Common myeloid progenitor, CD34-positive (primary cell): ENCODE data around the gene TOM1L1.

ENCODE experiments used
- CTCF ChIA-PET: fragments of 350-600 bp; sonication (Branson Sonifier 250); formaldehyde crosslinking; loops from one replicate; lab custom pipeline; 2021; ENCODE audit warnings: antibody characterized with exemption; lab: Charles Lee
- POLR2A ChIA-PET: fragments of 350-600 bp; sonication (Branson Sonifier 250); formaldehyde crosslinking; loops from one replicate; lab custom pipeline; 2021; ENCODE audit warnings: antibody characterized with exemption; lab: Charles Lee
- DNase-seq, 3 donors: peaks; one replicate each; pipeline versions ENCODE4 v3.0.0 to v3.0.0-alpha.2; 2013
- H3K27ac ChIP-seq, 2 experiments: 1 replicate in 1 of 2; 2 replicates in 1 of 2; pipeline ENCODE4 v1.7.0; 2013; ENCODE audit warnings: inconsistent platforms in 2 of 2, low read length in 2 of 2, mild to moderate bottlenecking in 2 of 2, low read depth in 1 of 2, moderate library complexity in 1 of 2; ENCODE audit not compliant: severe bottlenecking in 2 of 2, insufficient read depth in 1 of 2, poor library complexity in 1 of 2
- H3K27me3 ChIP-seq, 5 experiments: replicated peaks in 2 of 5; 1 replicate in 3 of 5; 2 replicates in 2 of 5; pipeline versions ENCODE4 v1.6.1 to v1.7.0; 2013; ENCODE audit warnings: low read length in 4 of 5, mild to moderate bottlenecking in 2 of 5, moderate library complexity in 2 of 5, inconsistent platforms in 1 of 5; ENCODE audit not compliant: insufficient read depth in 5 of 5, control insufficient read depth in 4 of 5
- H3K36me3 ChIP-seq, 4 experiments: 1 replicate in 2 of 4; 2 replicates in 2 of 4; pipeline versions ENCODE4 v1.6.1 to v1.7.0; 2013; ENCODE audit warnings: low read length in 3 of 4, control low read depth in 1 of 4, mild to moderate bottlenecking in 1 of 4; ENCODE audit not compliant: control insufficient read depth in 4 of 4, insufficient read depth in 4 of 4
- H3K4me1 ChIP-seq, 4 experiments: 1 replicate in 3 of 4; 2 replicates in 1 of 4; pipeline versions ENCODE4 v1.6.1 to v1.7.1; 2013; ENCODE audit warnings: low read length in 3 of 4, mild to moderate bottlenecking in 3 of 4, control low read depth in 1 of 4, inconsistent platforms in 1 of 4, moderate library complexity in 1 of 4; ENCODE audit not compliant: control insufficient read depth in 4 of 4, insufficient read depth in 4 of 4; ENCODE audit errors: control extremely low read depth in 1 of 4
- H3K4me3 ChIP-seq, 7 experiments: 1 replicate in 4 of 7; 2 replicates in 3 of 7; pipeline versions ENCODE4 v1.5.1 to v1.7.0; 2013; ENCODE audit warnings: mild to moderate bottlenecking in 7 of 7, low read length in 6 of 7, moderate library complexity in 6 of 7, inconsistent platforms in 2 of 7, low read depth in 2 of 7, control low read depth in 1 of 7; ENCODE audit not compliant: insufficient read depth in 4 of 7, control insufficient read depth in 1 of 7; ENCODE audit errors: extremely low read depth in 1 of 7
- H3K9me3 ChIP-seq, 5 experiments: 1 replicate in 4 of 5; 2 replicates in 1 of 5; pipeline versions ENCODE4 v1.6.1 to v1.7.1; 2013; ENCODE audit warnings: low read length in 4 of 5, mild to moderate bottlenecking in 2 of 5, inconsistent platforms in 1 of 5, low read depth in 1 of 5, moderate library complexity in 1 of 5; ENCODE audit not compliant: control insufficient read depth in 4 of 5, insufficient read depth in 2 of 5; ENCODE audit errors: control extremely low read depth in 1 of 5
- WGBS: methylation state at CpG from one replicate; pipeline ENCODE4 v1.1.5; 2013; ENCODE audit not compliant: insufficient coverage; 5-methylcytosine and 5-hydroxymethylcytosine counted together

TOM1L1 gene

DNA sequence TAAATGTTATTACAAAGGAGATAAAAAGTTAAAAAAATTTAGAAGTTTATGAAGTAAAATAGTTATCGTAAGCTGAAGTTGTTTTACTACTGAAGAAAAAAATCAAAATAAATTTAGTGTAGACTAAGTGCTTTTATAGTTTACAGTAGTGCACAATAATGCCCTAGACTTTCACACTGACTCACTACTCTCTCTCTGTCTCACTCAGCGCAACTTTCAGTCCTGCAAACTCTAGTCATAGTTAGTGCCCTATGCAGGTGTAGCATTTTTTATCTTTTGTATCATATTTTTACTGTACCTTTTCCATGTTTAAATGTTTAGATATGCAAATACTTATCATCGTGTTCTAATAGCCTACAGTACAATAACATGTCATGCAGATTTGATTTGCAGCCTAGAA lies 17.7 kb upstream of the TOM1L1 start:
- CTCF ChIA-PET, result no interaction called here
- Histone ChIP-seq H3K4me1 (no peaks in the 10 kb centered on the region), H3K9me3 (no peaks in the 10 kb centered on the region), H3K4me3 (no peak overlapping the region), H3K27ac (no peak overlapping the region), H3K27me3 (peaks cover 0 to 7% (median 0%) of the 10 kb centered on the region in 5 experiments), H3K36me3 (no peaks in the 10 kb centered on the region)
- WGBS, result no CpG with 5 or more reads among the region's 3 CpGs
- no peak for DNase-seq
- POLR2A ChIA-PET, result no interaction called here

DNA sequence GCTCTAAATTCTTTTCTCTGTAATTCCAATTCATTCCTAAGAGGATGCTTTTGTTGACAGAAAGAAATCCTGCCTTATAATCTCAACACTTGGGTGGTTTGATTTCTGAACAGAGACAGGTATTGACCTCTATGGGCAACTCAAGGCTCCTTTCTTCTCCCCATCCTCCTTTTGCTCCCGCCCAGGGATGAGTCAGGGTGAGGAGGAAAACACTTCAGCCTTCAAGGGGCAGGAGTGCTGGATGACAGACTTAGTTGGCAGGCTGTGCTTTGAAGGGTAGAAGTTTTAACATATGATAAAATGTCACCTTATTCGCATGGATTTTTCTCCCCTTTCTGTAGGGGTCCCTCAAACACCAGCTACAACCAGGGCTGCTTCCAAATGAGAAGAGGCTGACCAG lies 16.7 kb upstream of the TOM1L1 start:
- Histone ChIP-seq H3K9me3 (no peaks in the 10 kb centered on the region), H3K36me3 (no peaks in the 10 kb centered on the region), H3K27ac (no peak overlapping the region), H3K4me3 (no peak overlapping the region), H3K4me1 (no peaks in the 10 kb centered on the region), H3K27me3 (peaks cover 0 to 7% (median 0%) of the 10 kb centered on the region in 5 experiments)
- ChIA-PET POLR2A (no interaction called here), CTCF (no interaction called here)
- no peak for DNase-seq
- 80% methylated on average over 1 of the region's 2 CpGs for WGBS

DNA sequence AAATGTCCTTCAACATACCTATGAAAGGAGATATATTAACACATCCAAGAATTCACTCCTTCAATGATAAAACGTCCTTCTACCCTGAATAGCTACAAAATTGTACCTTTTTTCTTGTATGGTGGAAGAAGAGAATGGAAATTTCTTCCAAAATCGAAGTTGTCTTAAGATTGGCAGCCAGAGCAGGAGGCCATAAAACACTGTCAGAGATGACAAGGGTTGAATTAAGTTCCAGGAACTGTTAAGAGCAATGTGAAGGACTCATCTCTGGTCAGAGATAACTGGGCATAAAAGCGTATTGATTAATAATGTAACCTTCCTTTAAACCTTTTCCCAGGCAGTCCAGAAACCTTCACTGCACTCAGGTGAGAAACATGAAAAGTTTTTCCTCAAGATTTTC lies 12.9 kb upstream of the TOM1L1 start:
- CTCF ChIA-PET, result interaction anchor here (0.7 kb wide), 1 partner anchor 36 kb away, joined by 3 read pairs; no protein-coding TSS in a partner anchor
- no peaks in the 10 kb centered on the region for H3K36me3 ChIP-seq
- peaks cover 0 to 5% (median 0%) of the 10 kb centered on the region in 5 experiments for H3K27me3 ChIP-seq
- POLR2A ChIA-PET, result no interaction called here
- H3K9me3 ChIP-seq, result no peaks in the 10 kb centered on the region
- no peak for DNase-seq
- H3K4me1 ChIP-seq, result no peaks in the 10 kb centered on the region
- H3K27ac ChIP-seq, result no peak overlapping the region
- H3K4me3 ChIP-seq, result no peak overlapping the region
- WGBS, result 100% methylated on average over 2 of the region's 3 CpGs

DNA sequence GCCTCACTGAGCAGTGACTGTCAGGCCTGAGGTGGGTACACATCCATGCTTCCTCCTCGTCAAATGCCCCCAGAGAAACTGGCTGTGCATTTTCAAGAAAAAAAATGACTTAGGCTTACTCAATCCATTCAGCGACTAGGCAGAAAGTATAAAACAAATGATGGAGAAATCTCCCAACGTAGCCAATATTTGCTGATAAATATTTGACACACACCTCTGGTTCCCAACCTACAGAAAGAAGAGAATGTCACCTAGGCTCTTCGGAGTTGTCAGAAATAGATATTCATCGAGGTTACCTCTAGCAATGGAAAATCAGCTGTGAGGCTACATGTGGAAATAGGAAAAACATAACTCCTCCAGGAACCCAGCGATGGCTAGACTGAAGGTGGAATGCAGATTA lies 12.4 kb upstream of the TOM1L1 start:
- H3K36me3 ChIP-seq, result no peaks in the 10 kb centered on the region
- peaks cover 0 to 5% (median 0%) of the 10 kb centered on the region in 5 experiments for H3K27me3 ChIP-seq
- H3K4me3 ChIP-seq, result no peak overlapping the region
- no peak overlapping the region for H3K27ac ChIP-seq
- POLR2A ChIA-PET, result no interaction called here
- WGBS, result 60% methylated on average over 2 of the region's 6 CpGs
- CTCF ChIA-PET, result no interaction called here
- no peaks in the 10 kb centered on the region for H3K4me1 ChIP-seq
- no peaks in the 10 kb centered on the region for H3K9me3 ChIP-seq
- no peak for DNase-seq

DNA sequence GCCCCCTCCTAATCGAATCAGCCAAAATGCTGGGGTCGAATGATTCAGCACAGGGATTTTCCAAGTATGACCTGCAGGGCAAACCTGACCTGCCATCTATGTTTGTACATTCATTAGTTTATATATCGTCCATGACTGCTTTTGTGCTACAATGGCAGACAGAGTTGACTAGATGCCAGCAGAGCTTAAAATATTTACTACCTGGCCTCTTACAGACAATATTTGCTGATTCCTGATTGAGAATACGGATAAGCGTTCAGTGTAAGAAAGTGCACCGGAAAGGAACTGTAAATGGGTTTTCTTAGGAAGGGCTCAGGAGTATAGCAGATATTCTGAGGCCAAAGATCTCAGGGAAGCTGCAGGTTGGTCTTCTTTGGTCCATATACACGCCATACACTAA lies 11.7 kb upstream of the TOM1L1 start:
- Histone ChIP-seq H3K27me3 (peaks cover 0 to 7% (median 0%) of the 10 kb centered on the region in 5 experiments), H3K4me1 (no peaks in the 10 kb centered on the region), H3K27ac (no peak overlapping the region), H3K4me3 (no peak overlapping the region), H3K9me3 (no peaks in the 10 kb centered on the region), H3K36me3 (no peaks in the 10 kb centered on the region)
- DNase-seq, result no peak
- 95% methylated on average over 5 of the region's 7 CpGs for WGBS
- ChIA-PET CTCF (no interaction called here), POLR2A (no interaction called here)

DNA sequence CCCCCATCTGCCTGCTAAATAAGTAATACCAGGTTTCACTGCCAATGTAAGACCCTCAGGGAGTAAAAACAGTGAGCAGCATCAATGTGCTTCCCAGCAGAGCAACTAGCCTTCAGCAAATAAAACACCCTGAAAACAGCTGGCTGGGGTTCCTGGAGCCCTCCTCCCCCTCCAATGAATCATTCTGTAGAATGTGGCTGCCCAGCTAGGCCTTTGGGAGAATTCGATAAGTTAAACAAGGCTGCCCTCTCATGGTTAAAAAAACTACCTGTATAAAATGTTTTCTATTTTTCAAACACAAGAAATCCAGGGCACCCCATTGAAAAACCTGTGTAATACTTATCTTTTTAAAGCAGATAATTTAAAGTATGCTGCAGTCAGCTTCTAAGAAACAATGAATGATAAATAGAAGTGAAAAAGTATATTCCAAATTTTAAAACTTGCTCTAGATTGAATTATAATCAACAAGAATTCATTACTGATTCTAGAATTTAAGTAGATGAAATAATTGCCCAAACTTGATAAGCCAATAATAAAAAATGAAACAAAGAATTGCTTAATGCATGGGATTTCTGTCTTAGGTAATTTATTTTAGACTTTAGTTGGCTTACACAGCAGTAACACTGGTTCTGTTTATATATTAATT lies 9.4 kb upstream of the TOM1L1 start:
- Histone ChIP-seq H3K9me3 (no peaks in the 10 kb centered on the region), H3K27me3 (peaks cover 0 to 4% (median 0%) of the 10 kb centered on the region in 5 experiments), H3K4me1 (no peaks in the 10 kb centered on the region), H3K27ac (no peak overlapping the region), H3K36me3 (no peaks in the 10 kb centered on the region), H3K4me3 (no peak overlapping the region)
- CTCF ChIA-PET, result interaction anchor here (1.4 kb wide), 1 partner anchor 10 kb away, joined by 4 read pairs; no protein-coding TSS in a partner anchor
- WGBS, result no CpG with 5 or more reads among the region's 1 CpG
- peak; percentile 50 to 69 (median 68) for DNase-seq
- POLR2A ChIA-PET, result no interaction called here

DNA sequence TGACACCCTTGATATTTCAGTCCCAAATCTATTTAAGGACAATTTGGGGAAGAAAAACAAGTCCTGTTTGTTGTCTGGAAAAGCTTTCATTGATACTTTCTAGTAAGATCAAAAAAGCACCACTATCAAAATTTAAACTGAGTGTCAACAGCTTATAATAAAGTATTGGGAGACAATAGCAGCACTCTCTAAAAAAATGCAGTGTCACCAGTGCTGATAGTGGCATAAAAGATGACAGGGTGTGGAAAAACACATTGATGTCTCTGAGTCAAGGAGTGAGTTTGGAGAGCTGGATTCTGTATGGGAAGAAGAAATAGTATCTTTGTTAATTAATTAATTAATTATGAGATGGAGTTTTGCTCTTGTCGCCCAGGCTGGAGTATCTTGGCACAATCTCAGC lies 8.3 kb upstream of the TOM1L1 start:
- DNase-seq, result no peak
- ChIA-PET CTCF (no interaction called here), POLR2A (interaction anchor here (1.0 kb wide), 1 partner anchor 12 kb away, joined by 3 read pairs; no protein-coding TSS in a partner anchor)
- H3K27me3 ChIP-seq, result peaks cover 0 to 3% (median 0%) of the 10 kb centered on the region in 5 experiments
- H3K4me1 ChIP-seq, result no peaks in the 10 kb centered on the region
- H3K36me3 ChIP-seq, result no peaks in the 10 kb centered on the region
- H3K27ac ChIP-seq, result no peak overlapping the region
- no peaks in the 10 kb centered on the region for H3K9me3 ChIP-seq
- WGBS, result 100% methylated on average over 1 of the region's 1 CpG
- H3K4me3 ChIP-seq, result no peak overlapping the region
